Coronary artery (tissue), 2 donors: Measurements from ENCODE around the gene ST8SIA1.

Experiments
- DNase-seq: peaks from one replicate; pipeline ENCODE4 v3.0.0-alpha.2; 2017; ENCODE audit warnings: low spot score
- H3K27ac ChIP-seq, 2 donors: fragments of 200-600 bp; sonication (generic); one replicate each; pipeline ENCODE4 v1.5.1; 2016 to 2019
- H3K4me3 ChIP-seq: fragments of 200-600 bp; sonication (generic); 2 replicates; pipeline ENCODE4 v1.5.1; 2016; ENCODE audit warnings: mild to moderate bottlenecking, moderate library complexity
- CTCF ChIP-seq: fragments of 200-600 bp; sonication (generic); IDR thresholded peaks from one replicate; pipeline ENCODE4 v1.5.1; 2019; ENCODE audit warnings: antibody characterized with exemption

The ST8SIA1 gene

GRCh38 chr12:22230280-22230794, 104.2 kb downstream of the ST8SIA1 start:
- H3K27ac ChIP-seq, result no peak overlapping the region
- no peak for DNase-seq

GRCh38 chr12:22229652-22230279, 104.7 kb downstream of the ST8SIA1 start:
- no peak for DNase-seq
- no peak overlapping the region for H3K27ac ChIP-seq
- no peak overlapping the region for H3K4me3 ChIP-seq
- no peak for TF ChIP-seq CTCF

More at GRCh38 chr12:22230280-22230794, 104.2 kb downstream of the ST8SIA1 start:
- TF ChIP-seq CTCF, result no peak
- H3K4me3 ChIP-seq, result no peak overlapping the region

GRCh38 chr12:22228022-22228875, 106.3 kb downstream of the ST8SIA1 start:
- Histone ChIP-seq H3K27ac (peak overlapping the region in 1 of 2 donors; percentile 55), H3K4me3 (no peak overlapping the region)
- DNase-seq, result no peak
- no peak for TF ChIP-seq CTCF

- Histone ChIP-seq H3K27ac (no peak overlapping the region), H3K4me3 (no peak overlapping the region)
- no peak for DNase-seq
- TF ChIP-seq CTCF, result no peak
Measured at GRCh38 chr12:22223356-22223755, 111.2 kb downstream of the ST8SIA1 start.

- DNase-seq, result no peak
- H3K27ac ChIP-seq, result no peak overlapping the region
- no peak for TF ChIP-seq CTCF
- no peak overlapping the region for H3K4me3 ChIP-seq
Measured at GRCh38 chr12:22217556-22217955, 117.0 kb downstream of the ST8SIA1 start.

GRCh38 chr12:22215467-22216253, 118.8 kb downstream of the ST8SIA1 start:
- Histone ChIP-seq H3K4me3 (no peak overlapping the region), H3K27ac (no peak overlapping the region)
- no peak for DNase-seq
- no peak for TF ChIP-seq CTCF
